ENCODE measurements around the gene IRF4.

DNA sequence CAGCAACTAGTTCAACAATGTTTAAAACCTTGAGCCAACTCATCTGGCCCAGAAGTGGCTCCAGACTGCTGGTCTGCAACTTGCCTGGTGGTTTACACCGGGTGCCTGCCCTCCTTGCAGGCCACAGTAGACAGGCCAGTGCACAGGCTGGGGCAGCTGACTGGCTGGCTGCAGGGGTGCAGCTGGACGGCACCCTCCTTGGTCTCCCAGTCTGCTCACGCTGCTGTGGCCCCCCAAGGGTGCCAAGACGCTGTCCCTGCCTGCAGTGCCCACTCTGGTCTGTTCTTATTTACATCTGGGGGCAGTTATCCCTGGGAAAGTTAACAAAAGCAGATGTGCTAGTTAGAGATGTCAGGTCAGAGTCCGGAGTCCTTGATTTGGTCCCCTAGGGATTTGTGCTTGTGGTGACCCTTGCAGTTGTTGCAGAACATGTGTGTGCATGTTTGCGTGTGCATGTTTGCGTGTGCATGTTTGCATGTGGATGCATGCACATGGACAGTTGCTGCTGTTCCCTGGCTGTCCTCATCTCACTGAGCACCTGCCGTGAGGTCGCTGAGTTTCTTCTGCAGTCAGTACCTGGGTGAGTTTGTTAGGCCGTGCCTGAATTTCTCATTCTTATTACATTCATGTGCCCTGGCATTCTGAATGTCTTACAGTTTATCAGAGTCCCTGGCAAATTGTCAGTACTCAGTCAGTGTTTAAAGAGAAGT is 48.2 kb upstream of the IRF4 start:
- TF ChIP-seq CTCF (IDR thresholded peaks at IDR 0.05; ENCODE audit: low read depth, low read length) (no peak), EZH2phosphoT487 (IDR thresholded peaks at IDR 0.05; ENCODE audit: low read depth) (no peak)

Measured in OCI-LY3 (cell line).